HG02885 (cell line): ENCODE measurements around the gene KIAA0825.
"Not testable (repeated sequence)": the region's sequence is repeated elsewhere in the genome, so short reads cannot be mapped to it uniquely, and the experiment has no call there.

Experiments used
- ATAC-seq: cut with Tn5 transposase; IDR thresholded peaks from one replicate; pipeline ENCODE4 v1.9.1; 2021; ENCODE audit warnings: mild to moderate bottlenecking; ENCODE audit not compliant: unreplicated experiment, poor library complexity

Gene KIAA0825

DNA sequence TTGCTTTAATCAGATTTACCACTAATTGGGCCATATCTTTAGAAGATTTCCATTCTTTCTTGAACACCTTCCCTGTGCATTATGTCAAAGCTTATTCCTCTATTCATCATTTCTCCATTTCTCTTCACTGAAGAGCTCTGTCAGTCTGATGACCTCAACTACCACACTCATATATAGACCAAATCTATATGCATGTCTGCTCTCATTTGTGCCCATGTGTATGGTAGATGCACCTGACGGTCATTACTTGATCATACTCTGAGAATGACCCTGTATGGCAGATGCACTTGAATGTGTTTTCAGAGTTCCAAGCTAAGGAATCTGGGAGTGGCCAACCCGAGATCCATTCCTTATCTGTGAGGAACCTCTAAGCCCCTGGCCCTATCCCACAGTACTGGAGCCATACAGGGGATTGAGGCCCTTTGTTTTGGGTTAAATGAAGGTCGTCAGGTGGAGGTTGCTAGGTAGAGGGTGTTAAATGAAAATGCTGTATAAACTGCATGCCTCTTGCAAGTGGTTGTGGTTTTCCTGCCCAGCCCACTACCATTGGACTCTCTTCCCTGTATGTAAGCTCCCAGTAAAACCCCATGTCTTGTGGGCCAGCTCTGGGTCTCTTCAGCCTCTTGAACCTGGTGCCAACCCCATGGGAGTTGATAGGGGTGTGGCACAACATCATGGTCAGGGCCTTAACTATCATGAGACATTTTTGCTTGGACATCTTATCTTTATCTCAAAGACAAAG is 229.5 kb downstream of the KIAA0825 start:
- ATAC-seq: no peak

DNA sequence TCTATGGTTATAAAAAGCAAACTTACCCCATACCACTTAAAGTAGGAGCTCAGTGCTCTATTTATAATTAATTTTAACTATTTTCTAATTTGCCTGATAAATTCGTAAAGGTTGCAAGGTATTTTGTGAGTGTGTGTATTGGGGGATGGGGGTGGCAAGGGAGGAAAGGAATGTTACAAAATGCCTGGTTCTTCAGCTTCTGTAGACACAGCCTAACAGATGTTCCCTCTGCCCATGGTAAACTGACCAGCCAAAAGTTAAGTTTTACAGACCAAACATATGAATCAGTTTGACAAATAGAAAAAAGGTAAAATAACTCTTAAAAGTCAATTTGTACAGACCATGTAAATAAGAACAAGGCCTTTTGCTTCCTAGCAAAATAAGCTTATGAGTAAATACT is 232.6 kb downstream of the KIAA0825 start:
- no peak for ATAC-seq

DNA sequence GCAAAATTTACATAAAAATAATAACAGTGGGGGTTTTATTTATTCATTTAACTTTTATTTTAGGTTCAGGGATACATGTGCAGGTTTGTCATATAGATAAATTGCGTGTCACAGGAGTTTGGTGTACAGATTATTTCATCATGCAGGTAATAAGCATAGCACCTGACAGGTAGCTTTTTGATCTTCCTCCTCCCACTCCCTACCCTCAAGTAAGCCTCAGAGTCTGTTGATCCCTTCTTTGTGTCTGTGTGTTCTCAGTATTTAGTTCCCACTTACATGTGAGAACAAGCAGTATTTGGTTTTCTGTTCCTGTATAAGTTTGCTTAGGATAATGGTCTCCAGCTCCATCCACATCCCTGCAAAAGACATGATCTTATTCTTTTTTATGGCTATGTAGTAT is 240.3 kb downstream of the KIAA0825 start:
- ATAC-seq: no peak

DNA sequence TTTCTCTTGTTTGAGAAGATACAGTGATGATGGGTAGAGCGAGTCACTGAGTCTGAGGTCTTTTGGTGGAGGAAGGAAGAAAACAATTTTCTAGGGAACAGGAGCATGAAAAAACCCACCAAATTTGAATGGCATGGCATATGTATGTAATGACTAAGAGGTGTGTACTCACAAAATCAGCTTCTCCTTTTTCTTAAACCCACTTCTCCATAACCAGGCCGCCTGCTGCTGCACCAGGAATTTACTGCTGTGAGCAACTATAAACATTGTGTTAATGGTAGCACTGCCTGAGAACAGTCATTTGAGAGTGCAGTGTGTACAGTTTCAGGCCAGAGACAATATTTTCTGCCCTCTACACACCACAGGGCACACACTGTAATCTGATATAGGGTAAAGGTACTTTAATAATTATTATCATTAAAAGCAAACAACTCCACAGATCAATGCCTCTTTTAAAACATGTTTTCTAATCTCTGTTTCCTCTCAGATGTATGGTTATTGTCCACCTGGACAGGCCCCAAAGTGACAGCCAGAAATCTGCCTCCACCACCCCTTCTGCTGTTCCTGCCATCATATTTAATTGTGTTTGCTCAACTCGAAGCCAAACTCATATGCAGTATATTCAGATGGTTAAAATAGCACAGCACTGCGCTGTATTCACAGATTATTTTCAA is 241.6 kb downstream of the KIAA0825 start:
- ATAC-seq: no peak

DNA sequence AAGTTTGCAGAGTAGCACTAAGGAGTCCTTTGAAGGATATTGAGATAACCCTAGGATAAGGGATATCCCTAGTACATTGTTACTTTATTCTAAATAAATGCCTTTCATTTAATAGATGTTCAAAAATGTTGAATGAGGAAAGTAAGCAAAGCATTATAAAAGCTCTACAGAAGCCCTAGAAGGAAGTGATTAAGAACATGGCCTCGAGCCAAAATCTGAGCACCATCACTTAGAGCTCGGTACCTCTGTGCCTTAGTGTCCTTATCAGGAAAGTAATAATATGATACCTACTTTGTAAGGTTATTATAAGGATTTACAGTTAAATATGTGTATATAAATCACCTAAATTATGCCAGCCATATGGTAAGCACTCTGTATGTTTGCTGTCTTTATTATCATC is 242.6 kb downstream of the KIAA0825 start:
- ATAC-seq: no peak

DNA sequence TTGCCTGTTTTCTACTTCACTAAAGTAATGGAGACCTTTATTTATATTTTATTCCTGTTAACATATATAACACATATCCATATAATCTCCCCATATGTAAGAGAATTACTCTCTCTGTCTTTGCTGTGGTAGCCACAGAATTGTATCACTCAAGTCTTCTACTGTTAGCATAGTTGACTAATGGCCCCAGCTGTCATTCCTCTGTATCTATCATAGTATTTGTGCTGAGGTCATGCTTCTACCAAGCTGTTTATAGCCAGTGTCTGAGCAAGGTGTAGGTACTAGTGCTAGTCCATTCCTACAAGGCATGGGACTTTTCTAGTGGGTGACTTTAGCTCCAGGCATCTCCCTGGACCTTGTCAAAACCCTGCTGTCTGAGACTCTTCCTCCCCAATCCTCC is 244.1 kb downstream of the KIAA0825 start:
- ATAC-seq: no peak

DNA sequence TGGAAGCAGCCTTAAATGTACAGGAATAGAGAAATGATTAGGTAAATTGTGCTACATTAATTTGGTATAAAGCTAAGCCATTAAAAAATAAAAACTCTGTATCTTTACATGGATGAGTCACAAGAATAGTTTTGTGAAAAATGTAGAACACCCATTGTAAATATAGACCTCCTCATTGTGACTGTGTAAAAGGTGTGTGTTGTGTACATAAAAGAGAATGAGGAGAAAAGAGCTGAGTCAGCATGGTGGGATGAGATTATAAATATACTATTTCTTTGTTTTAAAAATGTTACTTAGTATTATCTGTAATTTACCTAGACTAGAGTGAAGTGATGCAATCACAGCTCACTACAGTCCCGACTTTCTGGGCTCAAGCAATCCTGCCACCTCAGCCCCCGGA is 250.5 kb downstream of the KIAA0825 start:
- ATAC-seq: no peak

DNA sequence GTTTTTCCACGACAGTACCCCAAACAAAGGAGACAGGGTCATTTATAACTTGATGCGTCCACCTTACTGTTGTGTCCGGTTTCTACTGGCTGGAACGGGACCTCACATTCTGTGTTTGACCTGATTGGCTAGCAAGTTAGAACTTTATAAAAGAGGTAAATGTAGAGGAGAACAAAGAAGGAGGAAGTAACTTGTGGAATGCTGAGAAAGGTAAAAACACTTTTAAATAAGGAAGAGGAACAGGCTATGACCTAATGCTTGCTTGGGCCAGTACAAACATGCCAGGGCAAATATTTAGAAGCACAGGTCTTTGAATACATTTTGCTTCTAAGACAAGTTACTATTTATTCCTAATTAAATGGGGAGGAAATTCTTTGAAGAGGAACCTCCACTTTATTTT is 251.6 kb downstream of the KIAA0825 start:
- no peak for ATAC-seq

DNA sequence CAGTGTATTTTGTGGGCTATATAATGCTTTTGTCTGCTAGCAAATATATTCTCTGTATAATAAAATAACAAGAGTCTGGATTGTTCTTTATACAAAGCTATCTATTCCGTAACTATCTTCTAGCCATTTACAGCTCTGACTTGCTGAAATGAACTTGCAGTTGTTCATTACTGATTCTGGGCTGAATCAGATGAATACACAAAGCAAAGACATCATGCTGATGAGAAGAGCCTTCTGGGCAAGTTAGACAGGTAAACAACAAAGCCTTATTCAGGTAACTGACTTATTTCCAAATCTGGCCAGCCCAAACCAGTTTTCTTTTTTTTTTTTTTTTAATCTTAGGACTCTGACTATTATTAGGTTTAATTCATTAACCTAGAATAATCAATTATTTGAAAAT is 255.5 kb downstream of the KIAA0825 start:
- no peak for ATAC-seq

DNA sequence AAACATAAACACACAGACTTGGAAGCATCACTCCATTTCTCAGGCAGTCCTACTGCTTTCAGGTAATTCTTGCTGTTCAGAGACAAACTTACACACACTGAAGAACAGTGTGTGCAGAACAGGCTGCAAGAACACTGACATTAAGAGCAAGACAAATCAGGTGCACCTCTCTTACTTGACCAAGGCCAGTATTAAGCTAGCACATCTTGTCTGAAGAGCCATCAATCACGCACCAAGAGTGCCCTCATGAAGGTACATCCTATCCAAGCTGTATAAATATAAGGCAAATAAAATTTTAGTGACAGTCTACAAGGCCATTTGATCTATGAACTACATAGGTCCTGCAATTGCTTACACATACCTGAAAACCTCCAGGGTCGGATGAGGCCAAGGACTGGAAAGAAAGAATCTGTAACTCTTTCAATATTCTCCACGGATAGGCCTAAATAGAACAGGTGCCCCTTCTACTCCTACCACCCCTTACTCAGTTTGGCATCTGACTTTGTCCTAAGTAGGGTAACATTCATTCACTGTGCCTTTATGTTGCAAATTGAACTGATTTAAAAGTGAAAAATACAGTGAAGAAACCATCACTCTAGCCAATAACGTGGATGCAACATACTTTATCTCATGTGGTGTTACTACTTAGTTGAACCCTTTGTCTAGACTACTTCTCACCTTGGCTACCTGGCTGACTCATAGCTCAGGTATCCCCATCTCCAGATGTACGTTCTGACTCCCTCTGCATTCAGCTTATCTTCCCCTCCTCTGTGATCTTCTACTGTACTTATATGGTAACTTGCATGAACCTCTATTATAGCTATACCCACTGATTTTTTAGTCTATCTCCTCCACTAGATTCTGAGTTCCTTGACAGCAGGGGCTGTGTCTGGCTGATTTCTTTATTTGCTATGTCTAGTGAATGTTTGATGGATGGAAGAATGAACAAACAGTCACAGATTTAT is 256.3 kb downstream of the KIAA0825 start:
- ATAC-seq: no peak

DNA sequence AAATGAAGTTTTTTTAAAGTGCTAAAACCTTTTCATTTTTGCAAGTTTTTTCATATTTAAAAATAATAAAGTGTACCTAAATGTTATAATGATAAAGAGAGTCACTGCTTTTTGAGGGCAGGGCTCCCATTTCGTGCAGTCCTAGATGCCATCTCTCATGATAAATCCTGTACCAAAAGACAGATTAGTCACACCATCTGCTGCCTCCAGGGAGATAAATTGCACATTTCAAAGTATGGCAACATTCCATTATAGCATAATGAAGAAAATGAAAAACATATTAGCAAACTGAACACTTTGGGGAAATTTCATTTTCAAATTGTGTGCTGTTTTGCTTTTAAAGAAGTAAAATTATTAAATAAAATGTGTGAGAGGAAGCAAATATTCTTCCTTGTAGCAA is 257.2 kb downstream of the KIAA0825 start:
- ATAC-seq: no peak

DNA sequence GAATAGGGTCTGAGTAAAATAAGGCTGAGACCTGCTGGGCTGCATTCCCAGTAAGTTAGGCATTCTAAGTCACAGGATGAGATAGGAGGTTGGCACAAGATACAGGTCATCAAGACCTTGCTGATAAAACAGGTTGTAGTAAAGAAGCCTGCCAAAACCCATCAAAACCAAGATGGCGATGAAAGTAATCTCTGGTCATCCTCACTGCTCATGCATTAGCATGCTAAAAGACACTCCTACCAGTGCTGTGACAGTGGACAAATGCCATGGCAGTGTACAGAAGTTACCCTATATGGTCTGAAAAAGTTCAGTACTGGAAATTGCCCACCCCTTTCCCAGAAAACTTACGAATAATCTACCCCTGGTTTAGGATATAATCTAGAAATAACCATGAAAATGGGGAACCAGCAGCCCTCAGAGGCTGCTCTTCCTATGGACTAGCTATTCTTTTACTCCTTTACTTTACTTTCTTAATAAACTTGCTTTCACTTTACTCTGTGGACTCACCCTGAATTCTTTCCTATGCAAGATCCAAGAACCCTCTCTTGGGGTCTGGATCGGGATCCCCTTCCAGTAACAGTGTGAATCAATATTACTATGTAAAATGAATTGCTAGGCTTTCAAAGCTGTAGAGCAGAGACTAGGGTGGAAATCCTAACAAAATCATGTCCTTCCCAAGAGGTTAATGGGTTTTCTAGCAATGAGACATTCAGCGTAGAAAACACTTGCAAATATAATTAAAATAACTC is 257.8 kb downstream of the KIAA0825 start:
- ATAC-seq: no peak

DNA sequence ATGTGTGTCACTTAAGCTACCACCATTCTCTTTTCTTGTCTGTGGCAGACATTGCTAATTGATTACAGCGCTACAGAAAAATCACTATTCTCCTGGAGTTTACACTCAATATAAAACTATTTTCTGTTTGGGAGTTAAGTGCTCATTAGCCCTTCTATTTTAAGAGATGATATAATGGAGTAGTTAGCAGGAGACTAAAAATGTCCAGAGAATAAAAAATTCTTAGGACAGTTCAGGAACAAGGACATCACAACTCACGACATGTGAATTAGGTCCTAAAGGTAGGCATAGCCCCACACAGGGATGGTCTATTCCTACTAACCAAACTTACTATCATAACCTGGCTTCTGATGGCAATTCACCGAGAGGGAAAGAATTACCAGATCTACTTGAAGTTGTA is 258.5 kb downstream of the KIAA0825 start:
- ATAC-seq: no peak

DNA sequence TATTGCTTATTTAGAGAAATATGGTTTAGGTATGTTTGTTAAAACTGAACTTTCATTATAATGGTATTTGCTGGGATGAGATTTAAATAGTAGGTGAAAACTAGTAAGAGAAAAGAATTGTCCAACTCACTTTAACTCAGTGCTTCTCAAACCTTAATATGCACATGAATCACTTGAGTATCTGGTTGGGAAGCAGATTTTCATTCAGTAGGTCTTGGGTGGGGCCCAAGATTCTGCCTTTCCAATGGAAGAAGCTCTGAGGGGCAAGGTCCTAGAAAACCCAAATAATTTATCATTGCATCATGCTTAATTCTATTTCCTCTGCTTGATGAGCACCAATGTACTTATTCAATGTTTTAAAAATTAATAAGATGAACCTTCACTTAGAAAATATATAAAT is 262.6 kb downstream of the KIAA0825 start:
- ATAC-seq: no peak

DNA sequence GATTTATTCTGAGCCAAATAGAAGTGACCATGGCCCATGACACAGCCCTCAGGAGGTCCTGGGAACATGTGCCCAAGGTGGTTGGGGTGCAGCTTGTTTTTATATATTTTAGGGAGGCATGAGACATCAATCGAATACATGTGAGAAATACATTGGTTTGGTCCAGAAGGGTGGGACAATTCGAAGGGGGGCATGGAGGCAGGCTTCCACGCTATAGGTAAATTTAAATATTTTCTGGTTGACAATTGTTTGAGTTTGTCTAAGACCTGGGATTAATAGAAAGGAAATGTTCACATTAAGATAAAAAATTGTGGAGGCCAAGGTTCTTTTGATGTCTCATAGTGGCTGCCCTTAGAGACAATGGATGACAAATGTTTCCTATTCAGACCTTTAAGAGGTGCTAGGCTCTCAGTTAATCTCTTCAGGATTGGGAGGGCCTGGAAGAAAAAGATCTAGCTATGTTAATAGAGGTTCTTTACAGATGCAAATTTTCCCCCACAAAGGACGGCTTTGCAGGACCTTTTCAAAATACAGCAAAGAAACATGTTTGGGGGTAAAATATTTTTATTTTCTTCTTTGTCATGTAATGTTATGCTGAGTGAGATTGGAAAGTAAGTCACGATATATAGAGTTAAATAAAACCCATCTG is 263.4 kb downstream of the KIAA0825 start:
- ATAC-seq: not testable (repeated sequence)

DNA sequence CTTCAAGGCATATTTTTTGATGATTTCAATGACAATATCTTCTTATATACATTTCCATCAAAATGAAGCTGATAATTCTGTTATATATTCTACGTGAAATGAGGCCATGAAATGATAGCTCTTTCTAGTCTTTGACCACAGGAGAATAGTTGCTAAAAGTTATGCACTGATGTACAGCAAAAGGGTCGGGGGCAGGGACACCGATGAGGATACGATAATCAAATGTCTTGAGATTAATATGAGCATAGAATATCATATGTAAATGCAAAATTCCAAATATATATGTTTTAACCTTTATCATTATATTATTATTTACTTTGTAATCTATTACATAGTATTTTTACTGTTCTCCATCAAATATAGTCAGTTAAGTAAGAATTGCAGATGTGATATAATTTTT is 264.8 kb downstream of the KIAA0825 start:
- ATAC-seq: no peak

DNA sequence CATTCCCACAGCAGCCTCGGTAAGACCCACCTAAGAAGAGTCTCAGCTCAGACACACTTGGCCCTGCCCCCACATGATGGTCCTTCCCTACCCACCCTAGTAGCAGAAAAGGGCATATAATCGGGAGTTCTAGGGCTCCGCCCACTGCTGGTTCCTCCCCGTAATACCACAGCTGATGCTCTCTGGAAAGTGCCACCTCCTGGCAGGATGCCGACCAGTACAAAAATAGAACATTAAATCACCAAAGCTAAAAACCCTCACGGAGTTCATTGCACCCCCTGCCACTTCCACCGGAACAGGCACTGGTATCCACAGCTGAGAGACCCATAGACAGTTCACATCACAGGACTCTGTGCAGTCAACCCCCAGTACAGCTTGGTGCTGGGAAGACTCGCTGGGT is 271.3 kb downstream of the KIAA0825 start:
- no peak for ATAC-seq

DNA sequence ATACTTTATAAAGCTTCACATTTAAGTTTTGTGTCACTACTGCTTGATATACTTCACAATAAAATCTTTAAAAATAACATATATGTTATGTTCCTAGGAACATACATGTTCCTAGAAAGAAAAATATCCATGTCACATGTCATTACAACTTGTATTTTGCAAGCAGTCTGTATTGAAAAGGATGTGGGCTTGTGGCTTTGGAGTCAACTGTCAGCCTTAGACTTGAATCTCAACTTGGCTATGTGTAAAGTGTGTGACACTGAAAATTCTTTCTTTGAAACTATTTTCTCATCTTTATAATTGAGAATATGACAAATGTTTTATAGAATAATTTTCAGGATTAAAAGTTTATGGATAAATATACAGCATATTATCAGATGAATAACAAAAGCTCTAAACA is 273.1 kb downstream of the KIAA0825 start:
- ATAC-seq: no peak

DNA sequence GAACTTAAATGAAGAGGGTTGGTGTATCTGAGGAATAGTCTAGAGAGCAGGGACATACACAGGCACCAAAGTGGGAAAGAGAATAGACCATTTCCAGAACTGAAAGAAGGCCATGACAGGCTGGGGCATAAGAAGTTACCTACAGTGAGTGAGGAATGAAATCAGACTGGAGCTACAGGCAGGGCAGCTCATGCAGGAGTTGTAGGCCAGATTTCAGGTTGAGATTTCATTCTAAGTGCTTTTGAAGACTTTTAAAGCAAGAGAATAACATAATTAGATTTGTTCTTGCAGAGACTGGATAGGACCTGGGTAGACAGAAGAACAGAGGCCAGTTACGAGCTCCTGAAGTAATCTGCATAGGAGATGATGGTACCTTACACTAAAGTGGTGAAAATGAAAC is 280.8 kb downstream of the KIAA0825 start:
- no peak for ATAC-seq

DNA sequence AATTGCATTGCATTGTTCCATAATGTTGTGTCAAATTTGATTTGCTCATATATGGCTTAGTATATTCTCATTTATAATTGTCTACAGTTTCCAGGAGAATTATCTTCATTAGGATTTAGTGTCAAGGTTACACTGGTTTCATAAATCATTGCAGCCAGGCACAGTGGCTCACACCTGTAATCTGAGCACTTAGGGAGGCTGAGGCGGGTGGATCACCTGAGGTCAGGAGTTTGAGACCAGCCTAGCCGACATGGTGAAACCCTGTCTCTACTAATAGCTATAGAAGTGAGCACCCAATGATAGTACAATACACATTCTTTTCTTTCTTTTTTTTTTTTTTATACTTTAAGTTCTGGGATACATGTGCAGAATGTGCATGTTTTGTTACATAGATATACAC is 282.5 kb downstream of the KIAA0825 start:
- ATAC-seq: no peak
